ENCODE data around the gene GREB1.

Gene GREB1

GRCh38 chr2:11508279-11508678, 25.6 kb upstream of the GREB1 start:
- no peak for DNase-seq (ENCODE audit: low spot score)

GRCh38 chr2:11509657-11510360, 24.0 kb upstream of the GREB1 start:
- no peak for DNase-seq (ENCODE audit: low spot score)

DNA sequence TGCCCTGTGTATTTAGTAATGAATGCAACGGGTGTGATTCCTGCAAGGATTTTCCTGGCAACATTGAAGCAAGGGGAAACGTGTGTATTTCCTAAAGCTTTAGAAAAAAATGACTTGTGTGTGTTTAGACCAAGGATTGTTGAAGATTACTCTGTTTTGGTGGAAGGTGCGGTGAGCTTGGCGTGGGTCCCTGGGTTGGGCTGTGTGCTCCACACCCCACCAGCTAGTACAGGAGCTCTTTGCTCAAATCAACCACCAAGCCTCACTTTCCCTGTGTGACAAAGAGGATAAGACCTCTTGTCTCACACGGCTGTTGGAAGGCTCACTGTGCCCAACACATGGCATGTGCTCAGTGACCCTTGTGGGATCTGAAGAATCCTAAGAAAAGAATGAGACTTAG, 21.4 kb upstream of the GREB1 start:
- no peak for DNase-seq (ENCODE audit: low spot score)

GRCh38 chr2:11513319-11513718, 20.5 kb upstream of the GREB1 start:
- no peak for DNase-seq (ENCODE audit: low spot score)

DNA sequence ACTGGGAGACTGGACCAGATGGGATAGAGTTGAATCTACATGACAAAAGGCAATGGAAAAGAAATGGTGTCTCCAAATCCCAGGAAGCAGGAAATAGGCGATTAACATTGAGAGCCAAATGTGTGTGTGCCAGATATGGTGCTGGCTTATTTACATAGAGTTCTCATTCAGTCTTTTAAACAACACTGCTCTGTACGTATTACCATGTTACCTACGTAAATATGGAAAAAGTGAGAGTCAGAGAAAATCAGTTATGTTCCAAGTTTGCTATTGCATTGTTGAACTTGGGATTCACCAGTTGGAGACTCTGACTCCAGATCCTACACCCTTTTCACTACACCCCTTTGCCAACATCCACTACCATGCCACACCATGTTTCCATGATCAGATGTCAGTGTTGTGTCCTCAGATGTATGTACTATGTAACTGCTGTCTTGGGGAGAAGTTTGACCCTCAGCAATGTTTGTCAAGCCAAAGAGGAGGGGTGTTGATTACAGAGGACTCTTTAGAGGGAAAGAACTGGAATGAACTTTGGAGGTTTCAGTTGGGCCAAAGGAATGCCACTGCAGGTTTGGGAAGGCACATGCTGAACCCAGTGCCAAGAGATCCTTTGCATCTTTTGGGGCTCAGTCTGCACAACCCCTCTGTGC, 19.6 kb upstream of the GREB1 start:
- DNase-seq (ENCODE audit: low spot score) = no peak

- DNase-seq (ENCODE audit: low spot score) = no peak
Measured at GRCh38 chr2:11514904-11515303, 18.9 kb upstream of the GREB1 start.

GRCh38 chr2:11515490-11515981, 18.3 kb upstream of the GREB1 start:
- DNase-seq (ENCODE audit: low spot score) = no peak

GRCh38 chr2:11516984-11517648, 16.7 kb upstream of the GREB1 start:
- no peak for DNase-seq (ENCODE audit: low spot score)

DNA sequence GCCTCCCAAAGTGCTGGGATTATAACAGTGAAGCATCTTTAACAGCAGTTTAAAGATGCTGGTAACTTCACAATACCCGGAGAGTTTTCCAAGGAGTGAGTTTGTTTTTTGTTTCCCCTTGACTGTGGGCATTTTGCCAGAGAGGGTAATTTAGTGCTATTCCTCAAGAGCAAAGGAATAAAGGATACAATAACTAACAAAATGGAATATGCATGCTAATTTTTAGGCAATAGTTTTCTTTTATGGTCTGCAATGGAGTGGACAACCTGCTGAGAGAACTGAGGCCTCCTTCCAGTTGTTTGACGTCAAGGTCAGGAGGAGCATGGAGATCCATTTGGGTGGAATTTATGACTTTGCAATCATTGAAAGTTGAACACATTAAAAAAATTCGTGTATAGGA, 15.9 kb upstream of the GREB1 start:
- DNase-seq (ENCODE audit: low spot score) = no peak

DNA sequence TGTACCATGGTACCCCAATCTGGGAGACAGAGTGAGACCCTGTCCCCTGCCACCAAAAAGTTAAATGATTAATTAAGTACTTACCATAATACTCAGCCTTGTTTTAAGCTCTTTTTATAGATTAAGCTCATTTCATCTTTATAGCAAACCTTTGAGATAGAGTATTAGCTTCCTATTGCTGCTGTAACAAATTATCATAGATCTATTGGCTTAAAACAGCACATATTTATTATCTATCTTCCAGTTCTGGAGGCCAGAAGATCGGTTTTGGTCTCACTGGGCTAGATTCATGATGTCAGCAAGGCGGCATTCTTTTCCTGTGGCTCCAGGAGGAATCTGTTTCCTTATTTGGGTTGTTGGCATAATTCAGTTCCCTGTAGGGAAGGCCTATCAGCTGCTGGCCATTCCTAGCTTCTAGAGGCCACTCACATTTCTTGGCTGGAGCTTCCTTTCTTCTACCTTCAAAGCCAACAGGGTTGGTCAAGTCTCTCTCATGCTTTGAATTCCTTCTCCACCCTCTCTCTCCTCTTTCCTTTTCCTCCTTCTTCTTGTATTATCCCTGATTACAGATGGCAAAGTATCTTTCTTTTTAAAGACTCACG, 13.7 kb upstream of the GREB1 start:
- DNase-seq (ENCODE audit: low spot score) = no peak

GRCh38 chr2:11521775-11522174, 12.1 kb upstream of the GREB1 start:
- no peak for DNase-seq (ENCODE audit: low spot score)

- DNase-seq (ENCODE audit: low spot score) = no peak
Measured at GRCh38 chr2:11524470-11524869, 9.4 kb upstream of the GREB1 start.

DNA sequence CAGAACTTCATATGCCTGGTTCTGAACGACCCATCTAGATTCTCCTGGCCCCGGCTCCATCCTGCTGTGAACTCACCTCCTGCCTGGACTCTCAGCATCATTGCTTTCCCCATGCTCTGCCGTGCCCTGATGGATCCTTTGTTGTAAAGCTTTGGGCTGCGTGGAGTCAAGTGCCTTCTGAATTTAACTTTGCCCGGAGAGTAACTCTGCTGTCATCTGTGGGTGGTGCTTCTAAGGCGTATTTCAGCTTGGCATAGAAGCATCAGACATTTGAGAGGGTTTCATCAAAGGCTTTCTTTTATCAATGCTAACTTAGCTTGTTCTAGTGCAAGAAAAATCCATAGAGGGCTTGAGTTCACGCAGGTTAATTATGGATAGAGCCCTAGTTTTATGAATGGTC, 8.1 kb upstream of the GREB1 start:
- DNase-seq (ENCODE audit: low spot score) = no peak

DNA sequence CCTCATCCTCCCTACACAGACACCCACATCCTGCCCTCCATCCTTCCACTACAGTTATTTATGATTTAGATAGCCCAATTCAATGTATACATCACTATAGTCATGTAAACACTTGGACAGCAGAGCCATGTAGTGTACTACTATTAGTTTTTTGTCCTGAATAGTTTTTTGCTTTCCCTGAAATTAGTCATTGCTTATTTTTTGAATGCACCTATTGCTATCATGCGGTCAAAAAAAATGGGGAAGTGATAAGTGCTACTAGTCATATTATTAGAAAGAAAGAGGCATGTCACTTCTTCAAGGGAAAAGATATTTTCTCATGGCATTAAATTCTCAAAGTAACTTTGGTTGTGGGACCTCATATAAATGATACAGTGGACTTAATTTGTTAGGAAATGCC, 6.8 kb upstream of the GREB1 start:
- DNase-seq (ENCODE audit: low spot score) = no peak

DNA sequence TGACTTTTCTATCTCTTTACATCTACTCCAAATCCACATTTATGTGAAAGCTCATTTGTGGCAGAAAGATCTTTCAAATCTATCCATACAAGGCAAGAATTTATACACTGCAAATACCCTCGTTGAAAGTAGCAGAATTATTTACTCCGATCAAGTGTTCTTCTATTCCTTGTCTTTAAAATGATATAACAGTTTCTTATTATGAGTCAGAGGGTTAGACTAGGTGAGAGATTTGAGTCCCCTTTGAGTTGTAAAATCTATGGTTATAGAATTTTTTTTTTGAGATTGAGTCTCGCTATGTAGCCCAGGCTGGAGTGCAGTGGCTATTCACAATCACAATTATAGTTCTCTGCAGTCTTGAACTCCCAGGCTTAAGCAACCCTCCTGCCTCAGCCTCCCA, 5.6 kb upstream of the GREB1 start:
- DNase-seq (ENCODE audit: low spot score) = no peak

GRCh38 chr2:11530864-11531465, 2.9 kb upstream of the GREB1 start:
- no peak for DNase-seq (ENCODE audit: low spot score)

DNA sequence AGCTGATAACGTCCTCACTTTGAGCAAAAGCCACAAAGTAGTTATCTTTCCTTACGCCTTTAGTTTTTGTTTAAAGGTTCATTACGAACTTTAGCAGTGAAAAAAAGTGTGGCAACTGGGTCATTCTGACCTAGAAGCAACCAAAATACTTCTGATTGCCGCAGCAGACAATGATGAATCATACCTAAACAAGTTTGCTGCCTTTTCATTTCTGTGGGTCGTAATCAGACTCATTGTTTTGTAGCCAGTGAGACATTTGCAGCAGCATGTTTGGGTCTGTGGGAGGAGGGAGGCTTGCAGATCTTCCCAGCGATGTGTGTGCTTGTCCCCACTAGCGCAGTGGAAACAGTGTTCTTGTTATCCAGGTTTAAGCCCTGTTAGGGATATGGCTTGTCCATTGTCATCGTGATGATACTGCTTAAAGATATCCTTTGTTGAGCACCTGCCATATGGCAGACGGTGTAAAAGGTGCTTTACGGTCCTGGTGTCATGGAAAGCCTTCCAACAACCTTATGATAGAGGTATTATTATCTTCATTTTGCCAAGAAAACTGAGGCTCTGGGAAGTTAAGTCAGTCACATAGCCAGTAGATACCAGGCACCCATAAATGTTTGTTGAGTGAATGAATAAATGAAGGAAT, 1.3 kb upstream of the GREB1 start:
- peak; percentile 33 for DNase-seq (ENCODE audit: low spot score)

DNA sequence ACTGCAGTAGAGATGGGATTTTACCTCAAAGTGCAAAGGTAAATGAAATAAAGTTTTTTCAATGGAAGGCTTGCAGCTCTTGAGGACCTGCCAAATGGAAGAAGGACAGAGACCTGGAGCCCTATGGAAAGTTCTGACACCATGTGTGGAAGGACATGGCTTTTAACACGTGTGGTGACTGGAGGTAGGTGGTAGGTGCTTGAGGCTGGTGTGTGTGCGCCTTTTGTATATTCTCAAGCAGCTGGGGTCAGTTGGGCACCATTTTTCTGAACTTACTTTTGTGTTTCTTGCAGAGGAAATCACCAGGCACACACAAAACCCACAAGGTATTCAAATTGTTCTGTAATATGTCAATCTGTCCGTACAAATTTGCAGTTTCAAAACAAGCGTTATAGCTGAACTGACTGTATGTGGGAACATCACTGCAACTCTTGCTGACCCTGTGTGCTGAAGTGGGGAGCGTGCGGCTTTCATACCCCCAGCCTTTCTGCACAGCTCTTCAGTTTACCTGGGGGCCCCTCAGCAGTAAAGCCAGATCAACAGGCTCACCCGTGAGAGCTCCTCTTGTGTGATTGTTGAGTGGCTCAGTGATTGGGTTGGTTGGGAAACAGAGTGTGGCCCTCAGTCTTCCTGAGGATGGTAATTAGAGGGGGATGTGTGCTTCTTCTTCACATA, 363 bp downstream of the GREB1 start:
- no peak for DNase-seq (ENCODE audit: low spot score)

- no peak for DNase-seq (ENCODE audit: low spot score)
Measured at GRCh38 chr2:11534746-11535484, 1.1 kb downstream of the GREB1 start.

DNA sequence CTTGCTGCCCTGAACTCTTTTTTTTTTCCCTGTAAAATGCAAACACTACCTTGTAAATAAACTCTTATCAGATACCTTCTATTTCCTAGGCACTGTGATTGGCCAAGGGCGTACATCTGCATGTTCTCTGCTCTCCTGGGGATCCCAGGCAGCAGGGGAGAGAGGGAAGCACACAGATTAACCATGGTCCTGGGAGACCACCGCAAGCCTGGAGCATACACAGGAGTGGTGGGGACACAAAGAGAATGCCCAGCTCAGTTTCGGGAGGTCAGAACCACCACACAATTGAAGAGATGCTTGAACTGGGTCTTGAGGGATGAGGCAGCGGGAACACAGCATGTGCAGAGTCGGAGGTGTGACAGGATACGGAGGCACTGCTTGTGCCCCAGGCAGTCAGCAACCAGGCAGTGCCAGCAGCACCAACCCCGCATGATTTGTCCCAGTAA, 2.1 kb downstream of the GREB1 start:
- no peak for DNase-seq (ENCODE audit: low spot score)

DNA sequence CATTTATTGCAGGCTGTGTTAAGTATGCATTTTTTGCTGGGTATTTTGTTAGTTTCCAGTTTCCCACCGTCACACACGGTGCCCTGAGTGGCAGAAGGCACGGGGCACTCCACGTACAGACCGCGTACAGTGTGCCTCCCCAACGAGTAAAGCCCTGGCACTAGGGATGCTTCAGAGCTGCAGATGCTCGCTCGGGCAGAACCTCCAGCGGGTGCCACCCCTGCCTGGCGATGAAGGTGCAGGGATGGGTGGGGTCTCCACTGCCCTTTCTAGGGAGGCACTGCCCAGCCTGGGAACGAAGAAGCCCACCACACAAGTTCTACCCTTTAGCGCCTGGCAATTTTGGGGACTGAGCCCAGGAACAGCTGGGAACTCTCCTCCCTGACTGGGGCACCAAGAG, 4.1 kb downstream of the GREB1 start:
- no peak for DNase-seq (ENCODE audit: low spot score)

All from AG20443 (cell line).